Breast epithelium (tissue), 3 donors: ENCODE data around the gene HMGB1.

Experiments used
- CTCF ChIP-seq, 3 donors: fragments of 450-650 bp; IDR thresholded peaks; one replicate each; pipeline ENCODE4 v1.5.1; 2016 to 2017; ENCODE audit warnings: antibody characterized with exemption in 3 of 3, mild to moderate bottlenecking in 3 of 3, moderate library complexity in 3 of 3
- POLR2A ChIP-seq: fragments of 450-650 bp; IDR thresholded peaks from one replicate; pipeline ENCODE4 v1.6.1; 2016; ENCODE audit warnings: antibody characterized with exemption, mild to moderate bottlenecking, moderate library complexity

- TF ChIP-seq POLR2A (no peak), CTCF (IDR thresholded peaks at IDR 0.05) (no peak)
Measured at GRCh38 chr13:30416471-30416870, 49.3 kb downstream of the HMGB1 start.
